Smooth muscle cell (in vitro differentiated cells): Measurements from ENCODE around the gene LST1. TPM values are rescaled to one million over a fixed set of nuclear protein-coding genes. Genes with fewer than 3 reads are reported as not detected.

ENCODE experiments used
- DNase-seq: peaks from one replicate; lab custom pipeline; 2025; ENCODE audit not compliant: unreplicated experiment; lab: John Stamatoyannopoulos, UW
- H2AFZ ChIP-seq: fragments of 200-600 bp; sonication (generic); 2 replicates; pipeline ENCODE4 v1.6.0; 2016; ENCODE audit warnings: antibody characterized with exemption, low read depth, mild to moderate bottlenecking
- H3F3A ChIP-seq: fragments of 200-600 bp; sonication (generic); 2 replicates; pipeline ENCODE4 v1.6.0; 2017; ENCODE audit warnings: antibody characterized with exemption, low read depth
- H3K27ac ChIP-seq: fragments of 200-600 bp; sonication (generic); 2 replicates; pipeline ENCODE4 v1.5.1; 2016; ENCODE audit warnings: low read depth, mild to moderate bottlenecking
- H3K27me3 ChIP-seq: fragments of 200-600 bp; sonication (generic); 2 replicates; pipeline ENCODE4 v1.6.1; 2016; ENCODE audit warnings: low read depth, mild to moderate bottlenecking
- H3K36me3 ChIP-seq: fragments of 200-600 bp; sonication (generic); 2 replicates; pipeline ENCODE4 v1.5.1; 2016; ENCODE audit warnings: low read depth
- H3K4me1 ChIP-seq: fragments of 200-600 bp; sonication (generic); 2 replicates; pipeline ENCODE4 v1.5.1; 2016; ENCODE audit warnings: low read depth
- H3K4me2 ChIP-seq: fragments of 200-600 bp; sonication (generic); 2 replicates; pipeline ENCODE4 v1.6.0; 2016; ENCODE audit warnings: mild to moderate bottlenecking
- H3K4me3 ChIP-seq: fragments of 200-600 bp; sonication (generic); 2 replicates; pipeline ENCODE4 v1.5.1; 2016; ENCODE audit warnings: mild to moderate bottlenecking
- H3K79me2 ChIP-seq: fragments of 200-600 bp; sonication (generic); 2 replicates; pipeline ENCODE4 v1.6.0; 2016; ENCODE audit warnings: low read depth, mild to moderate bottlenecking
- H3K9ac ChIP-seq: fragments of 200-600 bp; sonication (generic); 2 replicates; pipeline ENCODE4 v1.6.0; 2016; ENCODE audit warnings: low read depth
- H3K9me3 ChIP-seq: fragments of 200-600 bp; sonication (generic); replicated peaks from 2 replicates; pipeline ENCODE4 v1.5.1; 2016; ENCODE audit warnings: low read depth
- H4K20me1 ChIP-seq: fragments of 200-600 bp; sonication (generic); 2 replicates; pipeline ENCODE4 v1.6.0; 2016; ENCODE audit warnings: low read depth
- WGBS: methylation state at CpG from one replicate; pipeline ENCODE4 v1.1.7; 2016; ENCODE audit warnings: low lambda C conversion rate; 5-methylcytosine and 5-hydroxymethylcytosine counted together
- polyA plus RNA-seq: library from polyadenylated mRNA; unstranded; fragments of >200 nt; fragmentation: Nextera tagmentation; extraction: Ambion mirVana; gene quantifications from 2 replicates; pipeline ENCODE4 v1.2.1, GENCODE V29; 2016
- total RNA-seq: library from RNA; depleted of rRNA; stranded (reverse); fragments of >200 nt; gene quantifications from 2 replicates; pipeline ENCODE4 v1.2.3, GENCODE V29; 2014
- TF ChIP-seq, protein P1 (sequence below): fragments of 200-600 bp; sonication (generic); IDR thresholded peaks from 2 replicates; pipeline ENCODE4 v1.5.1; 2017; ENCODE audit warnings: borderline replicate concordance, mild to moderate bottlenecking, antibody characterized with exemption; ENCODE audit not compliant: insufficient read depth, poor library complexity, severe bottlenecking

LST1 gene
- total and polyA plus RNA-seq, 2 experiments from 2014 or later, result 1.4 TPM; not detected in 1

DNA sequence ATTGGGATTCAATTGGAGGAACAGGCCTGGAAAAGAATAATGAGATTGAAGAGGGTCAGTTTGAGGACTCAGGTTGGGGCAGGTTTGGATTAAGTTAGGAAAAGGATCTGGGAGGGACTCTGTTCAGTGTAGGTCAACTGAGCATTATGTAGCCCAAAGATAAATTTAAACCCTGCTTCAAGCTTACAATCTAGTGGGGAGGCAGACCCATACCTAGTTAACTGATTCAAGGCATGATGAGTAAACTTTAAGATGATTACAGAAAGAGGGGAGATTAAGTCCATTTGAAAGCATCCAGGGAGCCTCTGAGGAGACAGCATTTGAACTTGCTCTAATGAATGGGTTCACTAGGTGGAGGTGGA, 25.4 kb upstream of the LST1 start:
- Histone ChIP-seq H3K79me2 (no peaks in the 10 kb centered on the region), H3K27ac (peak overlapping the region; percentile 89), H3K4me1 (peaks cover 6% of the 10 kb centered on the region), H3K9ac (no peak overlapping the region), H2AFZ (no peak overlapping the region), H3K4me3 (no peak overlapping the region), H3F3A (peaks cover 26% of the 10 kb centered on the region), H3K4me2 (peak overlapping the region; percentile 50), H3K27me3 (no peaks in the 10 kb centered on the region), H3K36me3 (no peaks in the 10 kb centered on the region), H3K9me3 (no peaks in the 10 kb centered on the region), H4K20me1 (no peaks in the 10 kb centered on the region)
- TF ChIP-seq, protein P1, sequence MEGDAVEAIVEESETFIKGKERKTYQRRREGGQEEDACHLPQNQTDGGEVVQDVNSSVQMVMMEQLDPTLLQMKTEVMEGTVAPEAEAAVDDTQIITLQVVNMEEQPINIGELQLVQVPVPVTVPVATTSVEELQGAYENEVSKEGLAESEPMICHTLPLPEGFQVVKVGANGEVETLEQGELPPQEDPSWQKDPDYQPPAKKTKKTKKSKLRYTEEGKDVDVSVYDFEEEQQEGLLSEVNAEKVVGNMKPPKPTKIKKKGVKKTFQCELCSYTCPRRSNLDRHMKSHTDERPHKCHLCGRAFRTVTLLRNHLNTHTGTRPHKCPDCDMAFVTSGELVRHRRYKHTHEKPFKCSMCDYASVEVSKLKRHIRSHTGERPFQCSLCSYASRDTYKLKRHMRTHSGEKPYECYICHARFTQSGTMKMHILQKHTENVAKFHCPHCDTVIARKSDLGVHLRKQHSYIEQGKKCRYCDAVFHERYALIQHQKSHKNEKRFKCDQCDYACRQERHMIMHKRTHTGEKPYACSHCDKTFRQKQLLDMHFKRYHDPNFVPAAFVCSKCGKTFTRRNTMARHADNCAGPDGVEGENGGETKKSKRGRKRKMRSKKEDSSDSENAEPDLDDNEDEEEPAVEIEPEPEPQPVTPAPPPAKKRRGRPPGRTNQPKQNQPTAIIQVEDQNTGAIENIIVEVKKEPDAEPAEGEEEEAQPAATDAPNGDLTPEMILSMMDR, result no peak
- DNase-seq, result no peak

DNA sequence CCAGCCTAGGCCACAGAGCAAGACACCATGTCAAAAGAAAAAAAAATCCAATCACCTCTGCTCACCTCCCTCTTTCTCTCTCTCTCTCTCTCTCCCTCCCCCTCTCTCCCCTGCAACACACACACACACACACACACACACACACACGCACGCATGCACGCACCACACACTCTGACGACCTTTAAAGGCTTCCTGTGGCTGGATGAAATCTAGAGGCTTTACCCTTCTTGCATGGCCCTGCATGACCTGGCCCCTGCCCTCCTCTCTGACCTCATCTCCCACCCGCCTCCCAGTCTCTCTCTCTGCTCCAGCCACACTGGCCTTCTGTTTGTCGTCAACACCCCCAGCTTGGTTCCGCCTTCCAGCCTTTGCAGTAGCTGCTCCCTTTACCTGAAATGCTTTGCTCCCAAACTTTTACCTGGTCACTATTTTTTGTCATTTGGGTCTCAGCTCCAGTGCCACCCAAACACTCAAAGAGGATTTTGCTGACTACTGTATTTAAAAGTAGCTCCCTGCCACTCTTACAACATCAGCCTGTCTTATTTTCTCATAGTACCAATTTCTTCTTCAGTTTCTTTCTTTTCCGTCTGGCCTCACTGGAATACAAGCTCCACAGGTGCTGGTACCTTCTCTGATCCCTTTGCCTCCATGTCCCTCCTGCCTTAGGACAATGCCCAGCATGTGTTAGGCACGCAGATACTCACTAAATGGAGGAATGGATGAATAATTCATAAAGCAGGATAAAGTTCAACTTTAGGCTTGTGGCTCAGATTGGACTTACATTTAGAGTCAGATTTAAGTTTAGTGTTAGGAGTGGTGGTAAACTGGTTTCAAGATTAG, 18.3 kb upstream of the LST1 start:
- H3K9ac ChIP-seq, result no peak overlapping the region
- no peaks in the 10 kb centered on the region for H3K4me1 ChIP-seq
- no peak for DNase-seq
- H3K4me2 ChIP-seq, result no peak overlapping the region
- H3K79me2 ChIP-seq, result no peaks in the 10 kb centered on the region
- H3F3A ChIP-seq, result peaks cover 10% of the 10 kb centered on the region
- no peaks in the 10 kb centered on the region for H3K36me3 ChIP-seq
- H2AFZ ChIP-seq, result no peak overlapping the region
- H3K27me3 ChIP-seq, result no peaks in the 10 kb centered on the region
- 59% methylated on average over 9 of the region's 9 CpGs for WGBS
- TF ChIP-seq, protein P1, result no peak
- H4K20me1 ChIP-seq, result no peaks in the 10 kb centered on the region
- H3K27ac ChIP-seq, result no peak overlapping the region
- H3K9me3 ChIP-seq, result no peaks in the 10 kb centered on the region
- no peak overlapping the region for H3K4me3 ChIP-seq

DNA sequence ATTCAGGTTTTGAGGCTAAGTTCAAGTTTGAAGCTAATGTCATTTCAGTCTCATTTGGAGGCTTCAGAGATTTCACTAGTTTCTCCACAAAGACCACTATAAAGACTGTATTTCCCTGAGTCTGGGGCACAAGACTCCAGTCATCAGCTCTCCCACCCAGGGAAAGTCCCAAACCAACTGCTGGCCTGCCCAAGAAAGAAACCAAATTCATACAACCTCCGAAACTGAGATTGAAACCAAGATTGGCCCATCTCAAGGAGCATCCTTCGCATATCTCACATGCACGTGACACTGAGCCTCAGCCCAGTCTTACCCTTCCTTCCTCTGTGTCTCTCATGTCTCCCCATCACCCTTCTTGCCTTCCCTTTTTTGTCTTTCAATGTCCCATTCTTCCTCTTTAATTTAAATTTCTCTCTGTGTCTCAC, 17.5 kb upstream of the LST1 start:
- H3K27ac ChIP-seq, result no peak overlapping the region
- DNase-seq, result no peak
- no peaks in the 10 kb centered on the region for H3K79me2 ChIP-seq
- no peaks in the 10 kb centered on the region for H3K4me1 ChIP-seq
- no peak overlapping the region for H3K4me2 ChIP-seq
- H3K27me3 ChIP-seq, result no peaks in the 10 kb centered on the region
- TF ChIP-seq, protein P1, result no peak
- no peaks in the 10 kb centered on the region for H3K36me3 ChIP-seq
- no peaks in the 10 kb centered on the region for H3K9me3 ChIP-seq
- no peak overlapping the region for H3K4me3 ChIP-seq
- H3F3A ChIP-seq, result peaks cover 9% of the 10 kb centered on the region
- no peak overlapping the region for H2AFZ ChIP-seq
- H3K9ac ChIP-seq, result no peak overlapping the region
- WGBS, result 84% methylated on average over 3 of the region's 3 CpGs
- H4K20me1 ChIP-seq, result no peaks in the 10 kb centered on the region

DNA sequence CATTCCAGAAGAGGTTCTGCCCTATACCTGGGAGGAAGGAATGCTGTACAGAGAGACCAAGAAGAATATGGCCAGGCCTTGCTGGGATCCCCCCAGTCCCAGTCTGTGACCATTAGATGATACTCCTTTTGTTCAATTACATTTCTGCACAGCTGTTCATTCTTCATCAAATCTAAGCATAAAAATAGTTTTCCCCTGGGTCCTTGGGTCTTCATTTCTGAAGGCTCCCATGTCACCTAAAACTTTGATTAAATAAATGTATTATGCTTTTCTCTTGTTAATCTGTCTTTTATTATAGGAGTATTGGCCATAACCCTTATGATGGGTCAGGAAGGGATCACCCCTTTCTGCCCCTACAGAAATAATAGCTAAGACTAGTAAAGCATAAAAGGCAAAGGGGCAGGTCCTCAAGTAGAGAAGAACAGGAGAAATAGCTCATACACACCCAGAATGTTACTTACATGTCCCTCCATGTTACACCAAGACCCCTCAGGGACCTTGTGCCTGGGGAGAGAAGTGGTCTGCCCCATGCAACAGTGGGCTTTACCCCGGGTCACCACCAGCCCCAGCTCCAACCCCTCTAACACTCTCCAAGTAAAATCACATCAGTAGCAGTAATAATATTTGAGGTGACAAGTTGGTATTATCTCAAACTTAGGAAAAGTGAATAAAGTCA, 16.1 kb upstream of the LST1 start:
- no peaks in the 10 kb centered on the region for H3K4me1 ChIP-seq
- no peaks in the 10 kb centered on the region for H4K20me1 ChIP-seq
- no peaks in the 10 kb centered on the region for H3K27me3 ChIP-seq
- H3K9me3 ChIP-seq, result no peaks in the 10 kb centered on the region
- no peak overlapping the region for H3K27ac ChIP-seq
- no peak overlapping the region for H3K4me2 ChIP-seq
- H3K9ac ChIP-seq, result no peak overlapping the region
- H3K36me3 ChIP-seq, result no peaks in the 10 kb centered on the region
- H3K79me2 ChIP-seq, result no peaks in the 10 kb centered on the region
- WGBS, result 67% methylated on average over 1 of the region's 1 CpG
- TF ChIP-seq, protein P1, result no peak
- no peak for DNase-seq
- H3F3A ChIP-seq, result peaks cover 1% of the 10 kb centered on the region
- no peak overlapping the region for H2AFZ ChIP-seq
- no peak overlapping the region for H3K4me3 ChIP-seq
